GM20000 (cell line): ENCODE data around the gene SMYD3.

Experiments used
- DNase-seq: peaks from one replicate; pipeline ENCODE4 v3.0.0; 2012; ENCODE audit warnings: low spot score
- CTCF ChIP-seq: IDR thresholded peaks from 2 replicates; pipeline ENCODE4 v1.5.1; 2012; ENCODE audit warnings: mild to moderate bottlenecking, control low read depth; ENCODE audit errors: extremely low read depth, missing control alignments

Gene SMYD3

DNA sequence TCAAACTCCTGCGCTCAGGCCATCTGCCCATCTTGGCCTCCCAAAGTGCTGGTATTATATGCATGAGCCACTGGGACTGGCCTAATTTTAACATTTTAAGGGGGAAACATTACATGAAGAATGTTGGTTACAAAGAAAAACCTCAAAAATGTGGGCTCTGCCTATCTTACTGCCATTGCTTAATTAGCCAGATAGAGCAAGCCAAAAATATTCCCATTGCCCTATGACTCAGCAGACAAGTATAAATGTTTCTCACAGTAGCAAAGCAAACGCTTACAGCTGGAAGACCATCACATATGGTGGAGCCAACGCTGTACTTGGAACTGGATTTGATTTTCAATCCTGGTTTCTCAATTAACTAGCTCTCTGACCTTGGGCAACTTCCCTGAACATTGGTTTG, 502.0 kb downstream of the SMYD3 start:
- TF ChIP-seq CTCF: no peak
- DNase-seq: no peak

- no peak for DNase-seq
- TF ChIP-seq CTCF: no peak
Observed at GRCh38 chr1:246004301-246004700, 502.8 kb downstream of the SMYD3 start.

- no peak for DNase-seq
Observed at GRCh38 chr1:246003442-246003730, 503.7 kb downstream of the SMYD3 start.

DNA sequence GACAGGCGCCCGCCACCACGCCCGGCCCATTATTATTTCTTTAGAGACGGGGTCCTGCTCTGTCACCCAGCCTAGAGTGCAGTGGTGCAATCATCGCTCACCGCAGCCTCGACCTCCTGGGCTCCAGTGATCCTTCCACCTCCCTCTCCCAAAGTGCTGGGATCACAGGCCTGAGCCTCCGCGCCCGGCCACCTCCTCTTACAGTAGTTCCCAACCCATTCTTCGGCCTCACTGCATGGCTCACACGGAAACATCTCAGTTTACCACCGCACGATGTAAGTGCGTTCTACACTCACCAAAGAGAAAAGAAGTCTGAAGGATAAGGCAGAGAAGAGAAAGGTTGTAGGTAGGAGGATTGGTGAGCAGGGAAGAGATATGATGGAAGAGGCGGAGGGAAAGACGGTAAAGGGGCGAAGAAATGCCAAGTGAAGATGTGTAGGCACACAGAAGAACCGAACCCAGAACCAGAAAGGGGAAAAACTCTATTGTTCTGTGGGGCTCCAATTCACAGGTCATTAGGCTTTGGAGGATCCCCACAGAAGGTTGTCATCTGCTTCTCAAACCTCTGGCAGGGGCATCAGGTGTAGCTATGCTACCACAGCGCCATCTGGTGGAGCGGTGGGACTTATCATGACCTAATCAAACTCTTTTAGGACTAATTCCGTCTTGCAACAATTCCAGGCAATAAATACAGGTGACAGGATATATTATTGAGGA, 504.2 kb downstream of the SMYD3 start:
- DNase-seq: peak; percentile 66
- peak; percentile 65 for TF ChIP-seq CTCF

More at GRCh38 chr1:246003442-246003730, 503.7 kb downstream of the SMYD3 start:
- TF ChIP-seq CTCF: no peak

GRCh38 chr1:246001837-246002230, 505.2 kb downstream of the SMYD3 start:
- TF ChIP-seq CTCF: no peak
- DNase-seq: no peak

DNA sequence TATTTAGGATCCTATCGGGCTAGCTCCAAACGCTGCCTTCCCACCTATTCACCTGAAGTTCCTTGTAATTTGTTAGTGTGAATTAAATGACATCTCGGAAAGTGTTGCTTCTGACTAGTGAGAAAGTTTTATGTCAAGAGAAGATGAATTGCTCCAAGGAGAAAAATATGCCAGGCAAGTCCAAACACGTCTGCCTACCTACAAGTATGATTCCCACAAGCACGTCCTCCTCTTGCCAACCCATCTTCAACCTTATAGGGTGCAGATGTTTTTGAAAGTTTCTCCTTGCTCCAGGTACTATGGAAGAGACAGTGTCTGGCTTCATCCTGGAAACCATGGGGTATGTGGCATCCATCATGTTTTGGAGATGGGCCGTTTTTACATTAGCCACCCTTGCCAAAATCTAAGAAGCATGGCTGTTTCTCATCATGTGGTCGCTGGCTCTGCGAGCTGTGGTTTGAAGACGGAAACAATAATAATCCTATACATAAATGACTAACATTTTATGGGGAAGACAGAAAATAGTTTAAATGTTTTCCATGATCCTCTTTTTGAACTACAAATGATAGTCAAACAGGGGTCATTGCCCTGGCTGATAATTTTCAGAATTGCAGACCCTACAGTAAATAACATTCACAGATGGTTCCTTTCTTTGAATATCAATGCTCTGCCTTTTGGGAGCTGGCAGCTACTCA, 505.8 kb downstream of the SMYD3 start:
- no peak for DNase-seq
- TF ChIP-seq CTCF: no peak

DNA sequence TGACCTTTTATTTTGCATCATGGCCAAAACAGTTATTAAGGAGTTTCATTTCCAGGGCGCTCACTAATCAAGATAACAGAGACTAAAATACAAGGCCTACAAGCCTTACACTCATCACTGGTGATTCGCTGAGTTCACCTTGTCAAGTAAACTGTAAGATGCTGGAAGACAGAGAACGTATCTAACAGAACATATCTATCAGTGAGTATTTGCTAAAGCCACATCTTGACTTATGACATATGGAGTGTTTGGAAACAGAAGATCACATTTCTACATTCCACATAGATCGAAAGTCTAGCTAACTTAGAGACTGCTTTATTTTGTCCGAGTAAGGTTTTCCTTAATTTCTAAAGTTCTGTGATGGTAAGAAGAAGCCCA, 506.5 kb downstream of the SMYD3 start:
- TF ChIP-seq CTCF: no peak
- no peak for DNase-seq
